GM19099 (cell line): ENCODE data around the gene HAPLN1.

Experiments
- POLR2A ChIP-seq: IDR thresholded peaks from 3 replicates; pipeline ENCODE4 v1.6.1; 2011; ENCODE audit warnings: low read depth; ENCODE audit not compliant: insufficient read length; ENCODE audit errors: extremely low read depth

HAPLN1 gene

GRCh38 chr5:83686251-83686650, 34.4 kb downstream of the HAPLN1 start:
- TF ChIP-seq POLR2A, result no peak

DNA sequence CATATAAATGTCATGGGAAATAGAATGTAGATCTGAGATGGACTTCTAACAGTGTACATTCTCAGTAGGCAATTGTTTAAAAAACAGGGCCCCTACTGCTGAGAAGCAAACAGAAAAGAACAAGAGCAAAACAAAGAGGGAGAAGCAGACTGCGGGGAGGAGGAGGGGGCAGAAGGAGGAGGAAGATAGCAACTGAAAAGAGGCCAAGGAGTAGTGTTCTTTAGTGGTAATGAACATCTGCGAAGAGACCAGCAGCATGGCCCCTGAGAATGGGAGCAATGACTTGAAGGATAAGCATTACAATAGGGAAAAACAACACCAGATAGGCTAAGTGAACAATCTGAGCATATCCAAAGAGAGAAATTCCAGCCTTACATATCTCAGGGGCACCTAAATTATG, 36.8 kb downstream of the HAPLN1 start:
- TF ChIP-seq POLR2A, result no peak

DNA sequence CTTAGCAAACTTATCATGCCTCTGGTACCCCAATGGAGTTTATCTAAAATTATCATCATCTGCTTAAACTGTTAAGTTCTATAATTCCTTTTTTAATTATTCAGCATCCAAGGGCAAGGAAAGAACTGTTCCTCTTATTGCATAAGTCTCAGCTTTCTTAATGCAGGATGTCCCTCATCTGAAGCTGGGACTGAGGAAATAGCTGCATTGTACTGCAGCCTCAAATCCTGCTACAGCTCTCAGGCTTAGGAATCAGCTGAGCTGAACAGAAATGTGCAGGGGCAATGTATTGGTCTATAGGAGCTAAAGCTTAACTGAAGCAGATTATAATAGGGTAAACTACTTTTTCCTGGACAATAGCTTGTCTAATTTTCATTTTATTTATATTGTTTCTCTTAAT, 48.0 kb downstream of the HAPLN1 start:
- no peak for TF ChIP-seq POLR2A

GRCh38 chr5:83672158-83672557, 48.5 kb downstream of the HAPLN1 start:
- TF ChIP-seq POLR2A, result no peak

- TF ChIP-seq POLR2A, result no peak
Measured at GRCh38 chr5:83665631-83666030, 55.0 kb downstream of the HAPLN1 start.

GRCh38 chr5:83662558-83662957, 58.1 kb downstream of the HAPLN1 start:
- no peak for TF ChIP-seq POLR2A

DNA sequence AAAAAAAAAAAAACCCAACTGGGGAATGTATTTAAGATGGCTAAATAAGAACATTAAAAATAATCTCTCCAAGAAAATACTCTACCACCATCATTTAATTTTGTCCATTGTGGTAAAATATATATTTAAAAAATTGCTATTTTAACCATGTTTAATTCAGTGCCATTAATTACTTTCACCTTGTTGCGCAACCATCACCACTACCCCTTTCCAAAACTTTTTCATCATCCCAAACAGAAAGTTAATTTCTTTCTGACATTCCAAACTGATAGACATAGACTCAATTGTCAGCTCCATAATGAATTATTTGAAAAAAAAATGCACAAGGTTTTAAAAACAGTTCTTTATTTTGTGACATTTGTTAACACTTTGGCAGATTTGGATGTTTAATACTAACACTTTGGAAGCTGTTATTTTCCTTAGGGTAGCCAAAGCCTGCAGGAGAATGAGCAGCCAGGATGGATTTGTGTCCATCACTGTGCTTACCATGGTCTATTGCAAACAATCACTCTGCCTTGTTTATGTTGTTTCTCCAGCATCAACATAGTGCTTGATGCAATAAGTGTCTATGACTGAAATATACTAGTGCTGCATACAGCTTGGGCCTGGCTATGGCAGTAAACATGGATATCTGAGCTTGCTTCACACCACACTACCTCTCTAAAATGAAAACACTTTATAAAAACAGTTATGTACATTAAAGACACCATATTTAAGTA, 62.7 kb downstream of the HAPLN1 start:
- TF ChIP-seq POLR2A, result no peak

- no peak for TF ChIP-seq POLR2A
Measured at GRCh38 chr5:83654427-83654994, 66.1 kb downstream of the HAPLN1 start.

DNA sequence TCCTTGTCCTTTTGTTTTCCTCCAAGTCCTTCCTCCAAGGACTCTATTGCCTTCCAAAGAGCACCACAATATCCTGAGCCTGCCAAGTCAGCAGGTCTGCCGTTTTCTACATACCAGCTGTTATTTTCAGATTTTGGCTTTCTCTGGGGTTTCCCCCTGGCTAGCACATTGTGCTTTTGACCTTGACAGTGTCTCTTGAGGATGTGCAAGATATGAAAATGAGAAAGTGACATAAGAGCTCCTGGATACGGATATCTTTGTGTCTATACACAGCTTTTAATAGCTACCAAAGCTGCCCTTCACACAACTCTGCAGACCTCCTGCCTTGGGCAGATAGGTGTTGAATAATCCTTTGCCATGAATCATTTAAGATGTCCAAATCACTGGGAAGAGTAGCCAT, 67.0 kb downstream of the HAPLN1 start:
- no peak for TF ChIP-seq POLR2A

DNA sequence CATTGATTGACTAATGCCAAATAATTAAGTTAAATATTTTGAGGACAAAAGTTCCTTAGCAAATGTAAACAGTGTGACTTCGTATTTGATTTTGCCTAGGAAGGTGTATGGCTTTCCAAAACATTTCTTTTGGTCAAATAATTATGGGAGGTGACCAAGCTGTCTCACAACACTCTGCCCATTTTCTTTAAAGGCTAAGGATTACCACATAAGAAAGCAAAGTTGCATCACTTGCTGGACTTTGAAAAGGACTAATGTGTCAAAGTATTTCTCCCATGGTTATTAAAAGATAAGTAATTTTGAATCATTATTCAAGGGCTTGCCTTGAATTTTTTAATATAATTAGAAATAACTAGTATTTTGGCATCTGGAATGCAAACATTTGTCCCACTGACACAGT, 74.7 kb downstream of the HAPLN1 start:
- no peak for TF ChIP-seq POLR2A

DNA sequence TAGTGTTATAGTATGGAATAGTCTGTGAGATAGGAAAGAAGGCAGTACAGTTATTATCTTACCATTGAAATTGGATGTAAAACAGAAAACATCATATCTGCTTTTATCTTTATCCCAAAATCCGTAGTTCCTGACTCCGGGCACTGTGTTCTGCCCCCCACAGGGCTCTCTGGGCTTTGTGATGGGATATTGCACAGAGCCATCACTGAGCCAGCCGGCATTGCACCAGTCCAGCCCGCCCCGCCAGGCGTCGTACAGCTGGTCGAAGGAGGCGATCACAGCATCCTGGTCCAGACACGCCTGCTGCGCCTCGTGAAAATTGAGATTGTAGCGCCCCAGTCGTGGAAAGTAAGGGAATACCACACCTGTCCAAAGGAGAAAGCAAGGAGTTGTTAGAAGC, 76.4 kb downstream of the HAPLN1 start:
- TF ChIP-seq POLR2A, result no peak

DNA sequence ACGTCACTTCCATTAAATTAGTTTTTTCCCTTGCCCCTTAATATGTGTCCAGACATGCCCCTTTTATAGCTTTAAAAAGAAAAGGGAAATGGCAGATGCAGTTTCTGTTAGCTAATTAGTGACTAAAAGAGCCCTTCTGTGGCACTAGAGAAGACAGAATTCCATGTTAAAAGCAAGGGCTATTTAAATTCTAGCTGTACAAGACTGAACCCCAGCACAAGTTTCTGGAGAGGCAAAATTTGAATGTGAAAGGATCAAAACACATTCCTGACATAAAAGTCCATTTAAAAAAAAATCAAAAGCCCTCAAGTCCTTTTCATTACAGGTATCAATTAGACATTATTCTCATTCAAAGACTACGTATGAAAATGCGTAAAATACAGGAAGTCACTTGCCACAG, 78.7 kb downstream of the HAPLN1 start:
- no peak for TF ChIP-seq POLR2A

GRCh38 chr5:83639911-83640310, 80.7 kb downstream of the HAPLN1 start:
- no peak for TF ChIP-seq POLR2A

DNA sequence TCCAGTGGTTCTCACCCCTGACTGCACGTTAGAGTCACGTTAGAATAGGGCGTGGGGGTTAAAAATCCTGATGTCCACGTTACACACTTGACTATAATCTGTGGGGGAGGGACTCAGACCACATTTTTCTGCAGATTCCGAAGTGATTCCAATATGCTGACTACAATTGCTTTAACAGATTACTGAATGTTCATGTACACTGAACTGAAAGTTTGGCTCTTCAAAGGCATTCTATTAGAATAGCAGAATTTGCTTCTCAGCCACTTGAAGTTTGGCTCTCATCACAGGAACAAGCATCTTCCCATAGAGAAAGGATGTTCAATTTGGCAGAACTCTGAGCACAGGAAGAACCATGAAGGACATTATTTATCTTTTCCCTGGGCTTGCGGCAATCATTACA, 84.5 kb downstream of the HAPLN1 start:
- TF ChIP-seq POLR2A, result no peak

GRCh38 chr5:83633285-83633684, 87.4 kb downstream of the HAPLN1 start:
- no peak for TF ChIP-seq POLR2A

DNA sequence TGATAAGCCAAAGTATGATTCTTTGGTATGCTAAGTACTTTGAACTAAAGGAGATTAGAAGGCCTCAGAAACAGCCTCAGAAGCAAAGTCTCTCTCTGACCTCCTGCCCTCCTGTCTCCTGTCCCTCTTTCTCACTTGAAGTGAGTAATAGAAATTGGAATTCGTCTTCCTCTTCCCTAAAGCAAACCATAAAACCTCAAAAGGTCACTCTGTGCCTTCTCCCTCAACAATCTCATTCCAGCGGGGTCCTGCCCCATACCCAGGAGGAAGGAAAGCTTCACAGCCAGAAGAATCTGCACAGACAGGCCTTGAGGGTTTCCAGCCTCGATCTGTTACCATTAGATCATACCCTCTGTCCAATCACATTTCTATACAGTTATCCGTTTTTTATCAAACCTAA, 87.8 kb downstream of the HAPLN1 start:
- no peak for TF ChIP-seq POLR2A

GRCh38 chr5:83628360-83628759, 92.3 kb downstream of the HAPLN1 start:
- TF ChIP-seq POLR2A, result no peak
